A549 (cell line): ENCODE data around the gene PDE1C. TPM values are rescaled to one million over a fixed set of nuclear protein-coding genes. Genes with fewer than 3 reads are reported as not detected.

Experiments
- ATAC-seq, 2 experiments: fragments of 200-7000 bp in 1 of 2; fragments of >200 bp in 1 of 2; cut with Nextera tagmentation in 1 of 2; cut with Tn5 transposase in 1 of 2; 3 replicates each; pipeline versions ENCODE4 v1.8.0 to v1.9.1; 2018 to 2020; ENCODE audit warnings: mild to moderate bottlenecking in 1 of 2, moderate library complexity in 1 of 2
- CTCF ChIA-PET: fragments of 300-600 bp; sonication (Branson Sonifier 250); formaldehyde crosslinking; extraction: SDS; loops from one replicate; lab custom pipeline; 2021; ENCODE audit warnings: antibody characterized with exemption, inconsistent platforms; lab: Yijun Ruan, JAX
- POLR2A ChIA-PET: fragments of 350-600 bp; formaldehyde crosslinking; extraction: SDS; loops from one replicate; lab custom pipeline; 2021; ENCODE audit warnings: antibody characterized with exemption, inconsistent platforms; lab: Yijun Ruan, JAX
- DNase-seq, 2 experiments: peaks; one replicate each; pipeline versions ENCODE4 v3.0.0 to v3.0.0-alpha.2; 2011 to 2016; ENCODE audit warnings: low read depth in 1 of 2, low spot score in 1 of 2
- FAIRE-seq: peaks from 2 replicates; lab custom pipeline; 2011; peaks lifted over from hg19 to GRCh38; lab: Jason Lieb, UNC
- H3K27ac ChIP-seq, 2 experiments: fragments of >200 bp; sonication (Bioruptor Twin); formaldehyde crosslinking; 3 replicates each; pipeline ENCODE4 v1.5.1; 2016 to 2017
- H3K4me1 ChIP-seq: fragments of >200 bp; sonication (Bioruptor Twin); formaldehyde crosslinking; 3 replicates; pipeline ENCODE4 v1.6.1; 2016
- H3K4me2 ChIP-seq: fragments of >200 bp; sonication (Bioruptor Twin); formaldehyde crosslinking; 3 replicates; pipeline ENCODE4 v1.6.1; 2016
- H3K4me3 ChIP-seq: fragments of >200 bp; sonication (Bioruptor Twin); formaldehyde crosslinking; 3 replicates; pipeline ENCODE4 v1.5.1; 2016
- H3K9me3 ChIP-seq: fragments of >200 bp; sonication (Bioruptor Twin); formaldehyde crosslinking; 3 replicates; pipeline ENCODE4 v1.6.1; 2016
- ATOH8 ChIP-seq: fragments of 250-450 bp; sonication (Bioruptor Pico); IDR thresholded peaks from 2 replicates; pipeline ENCODE4 v1.5.0; 2020; ENCODE audit warnings: low read depth, mild to moderate bottlenecking, moderate library complexity
- BHLHE40 ChIP-seq: IDR thresholded peaks from 2 replicates; pipeline ENCODE4 v1.6.1; 2012; ENCODE audit warnings: low read depth, low read length, inconsistent platforms
- CBX2 ChIP-seq: fragments of 200-600 bp; sonication (generic); IDR thresholded peaks from 2 replicates; pipeline ENCODE4 v1.6.1; 2016; ENCODE audit warnings: low read depth, mild to moderate bottlenecking, borderline replicate concordance
- CTCF ChIP-seq: fragments of >200 bp; sonication (Bioruptor Twin); formaldehyde crosslinking; IDR thresholded peaks from 3 replicates; pipeline ENCODE4 v1.5.1; 2016
- E2F6 ChIP-seq: IDR thresholded peaks from 2 replicates; pipeline ENCODE4 v1.6.1; 2012; ENCODE audit warnings: low read depth, borderline replicate concordance
- EP300 ChIP-seq, 2 experiments: fragments of >200 bp; sonication (Bioruptor Twin); formaldehyde crosslinking; IDR thresholded peaks; 2 replicates in 1 of 2; 3 replicates in 1 of 2; pipeline ENCODE4 v1.6.1; 2016 to 2017
- FOXS1 ChIP-seq: fragments of 250-450 bp; sonication (Bioruptor Pico); IDR thresholded peaks from 2 replicates; pipeline ENCODE4 v1.5.0; 2020; ENCODE audit warnings: mild to moderate bottlenecking, moderate library complexity
- HMGXB4 ChIP-seq: fragments of 250-450 bp; sonication (Bioruptor Pico); IDR thresholded peaks from 2 replicates; pipeline ENCODE4 v1.5.0; 2021; ENCODE audit warnings: mild to moderate bottlenecking, moderate library complexity, borderline replicate concordance
- HOXA7 ChIP-seq: fragments of 250-450 bp; sonication (Bioruptor Pico); IDR thresholded peaks from 2 replicates; pipeline ENCODE4 v1.5.0; 2020; ENCODE audit warnings: mild to moderate bottlenecking, moderate library complexity
- KDM1A ChIP-seq: fragments of 200-600 bp; sonication (generic); IDR thresholded peaks from 2 replicates; pipeline ENCODE4 v1.6.1; 2016; ENCODE audit warnings: low read depth, mild to moderate bottlenecking
- MAFK ChIP-seq: fragments of 450-650 bp; IDR thresholded peaks from 2 replicates; pipeline ENCODE4 v1.6.1; 2014; ENCODE audit not compliant: partially characterized antibody
- MAX ChIP-seq: IDR thresholded peaks from 2 replicates; pipeline ENCODE4 v1.6.1; 2012
- PBX3 ChIP-seq: IDR thresholded peaks from 2 replicates; pipeline ENCODE4 v1.6.1; 2012
- PHF8 ChIP-seq: fragments of 200-600 bp; sonication (generic); IDR thresholded peaks from 2 replicates; pipeline ENCODE4 v1.6.1; 2016; ENCODE audit warnings: low read depth, mild to moderate bottlenecking, antibody characterized with exemption, moderate library complexity, borderline replicate concordance
- RARB ChIP-seq: fragments of 250-450 bp; sonication (Bioruptor Pico); IDR thresholded peaks from 2 replicates; pipeline ENCODE4 v1.8.0; 2021; ENCODE audit warnings: mild to moderate bottlenecking, moderate library complexity
- RFX5 ChIP-seq: fragments of 450-650 bp; IDR thresholded peaks from 2 replicates; pipeline ENCODE4 v1.7.1; 2014; ENCODE audit warnings: antibody characterized with exemption, mild to moderate bottlenecking, moderate library complexity
- RNF2 ChIP-seq: fragments of 200-600 bp; sonication (generic); IDR thresholded peaks from 2 replicates; pipeline ENCODE4 v1.6.1; 2016; ENCODE audit warnings: low read depth, mild to moderate bottlenecking, antibody characterized with exemption, moderate library complexity, borderline replicate concordance
- SMC3 ChIP-seq: fragments of >200 bp; sonication (Bioruptor Twin); formaldehyde crosslinking; IDR thresholded peaks from 3 replicates; pipeline ENCODE4 v1.6.1; 2018; ENCODE audit warnings: inconsistent platforms
- USF2 ChIP-seq: fragments of 450-650 bp; IDR thresholded peaks from 2 replicates; pipeline ENCODE4 v1.6.1; 2014; ENCODE audit warnings: antibody characterized with exemption
- ZFP36 ChIP-seq: fragments of 450-650 bp; IDR thresholded peaks from 2 replicates; pipeline ENCODE4 v1.6.1; 2014; ENCODE audit warnings: borderline replicate concordance; ENCODE audit not compliant: partially characterized antibody
- ZSCAN20 ChIP-seq: fragments of 250-450 bp; sonication (Bioruptor Pico); IDR thresholded peaks from 2 replicates; pipeline ENCODE4 v1.8.0; 2022; ENCODE audit warnings: mild to moderate bottlenecking, moderate library complexity
- WGBS: methylation state at CpG from one replicate; pipeline ENCODE4 v1.1.6; 2017; ENCODE audit errors: missing lambda C conversion rate; 5-methylcytosine and 5-hydroxymethylcytosine counted together
- polyA plus RNA-seq, 4 experiments: library from polyadenylated mRNA; depleted of rRNA in 3 of 4; stranded (reverse); fragments of >200 nt; fragmentation: RNase III in 1 of 4; extraction: RNeasy Plus Mini Kit Qiagen cat#74134 plus additional on column Dnase treatment in 1 of 4; gene quantifications; 2 replicates in 3 of 4; 3 replicates in 1 of 4; pipeline ENCODE4 v1.2.3, GENCODE V29; 2011 to 2017

PDE1C gene
- polyA plus RNA-seq, 2 of the 4 experiments (the other 2 are of a cell fraction), result 8.0 to 11.0 TPM

- CTCF ChIA-PET, result interaction anchor here (1.1 kb wide), 1 partner anchor 9 kb away, joined by 3 read pairs; no protein-coding TSS in a partner anchor
- no peak for ATAC-seq
- Histone ChIP-seq H3K4me1 (no peaks in the 10 kb centered on the region), H3K27ac (no peak overlapping the region), H3K4me2 (no peak overlapping the region), H3K9me3 (no peaks in the 10 kb centered on the region), H3K4me3 (no peak overlapping the region)
- TF ChIP-seq MAFK (no peak), PBX3 (0 out of 2 replicates have a peak, but pooled peaks have one; percentile 14), FOXS1 (CRISPR knock-in tag) (no peak)
- WGBS, result 81% methylated on average over 2 of the region's 2 CpGs
- FAIRE-seq, result no peak
- POLR2A ChIA-PET, result no interaction called here
- DNase-seq, result no peak
Observed at GRCh38 chr7:31851119-31851518, 219.1 kb downstream of the PDE1C start.

- no peak overlapping the region for H3K27ac ChIP-seq
- TF ChIP-seq RFX5 (no peak), SMC3 (no peak), BHLHE40 (no peak), E2F6 (no peak), HOXA7 (no peak), EP300 (IDR thresholded peaks at IDR 0.05) (no peak), ZSCAN20 (CRISPR knock-in tag) (no peak), ZFP36 (no peak)
- FAIRE-seq, result no peak
- H3K4me1 ChIP-seq, result no peaks in the 10 kb centered on the region
- ChIA-PET POLR2A (no interaction called here), CTCF (interaction anchor here (0.6 to 1.1 kb wide), 3 partner anchors 8 to 69 kb away, joined by 3 read pairs; no protein-coding TSS in a partner anchor)
- 89% methylated on average over 4 of the region's 4 CpGs for WGBS
- no peak overlapping the region for H3K4me2 ChIP-seq
- no peak for ATAC-seq
- H3K9me3 ChIP-seq, result peaks cover under 1% of the 10 kb centered on the region
- H3K4me3 ChIP-seq, result no peak overlapping the region
- DNase-seq, result no peak
Observed at GRCh38 chr7:31850601-31851000, 219.6 kb downstream of the PDE1C start.

GRCh38 chr7:31850066-31850465 lies 220.1 kb downstream of the PDE1C start:
- no peaks in the 10 kb centered on the region for H3K4me1 ChIP-seq
- DNase-seq (no peak), FAIRE-seq (no peak), ATAC-seq (no peak)
- H3K27ac ChIP-seq, result no peak overlapping the region
- ChIA-PET CTCF (interaction anchor here (0.6 to 1.1 kb wide), 3 partner anchors 8 to 70 kb away, joined by 3 read pairs; no protein-coding TSS in a partner anchor), POLR2A (no interaction called here)
- peaks cover 6% of the 10 kb centered on the region for H3K9me3 ChIP-seq
- no peak overlapping the region for H3K4me3 ChIP-seq
- TF ChIP-seq MAX, result no peak
- TF ChIP-seq KDM1A, result no peak
- TF ChIP-seq HMGXB4, result no peak
- WGBS, result 82% methylated on average over 5 of the region's 5 CpGs
- H3K4me2 ChIP-seq, result no peak overlapping the region

- no peak for ATAC-seq
Observed at GRCh38 chr7:31835471-31835870, 234.7 kb downstream of the PDE1C start.

More at GRCh38 chr7:31835471-31835870, 234.7 kb downstream of the PDE1C start:
- ChIA-PET POLR2A (no interaction called here), CTCF (interaction anchor here (1.3 kb wide), 1 partner anchor 10 kb away, joined by 5 read pairs; no protein-coding TSS in a partner anchor)
- Histone ChIP-seq H3K4me2 (no peak overlapping the region), H3K4me1 (peaks cover 3% of the 10 kb centered on the region; the same call in 1 of the 3 replicates), H3K9me3 (no peaks in the 10 kb centered on the region), H3K4me3 (no peak overlapping the region), H3K27ac (no peak overlapping the region)
- no peak for TF ChIP-seq ATOH8 (CRISPR knock-in tag)
- no peak for TF ChIP-seq CBX2
- TF ChIP-seq USF2, result no peak
- TF ChIP-seq PHF8, result no peak
- TF ChIP-seq FOXS1 (CRISPR knock-in tag), result no peak
- no peak for TF ChIP-seq CTCF
- no peak for TF ChIP-seq RNF2
- TF ChIP-seq RARB (CRISPR knock-in tag), result no peak
- WGBS, result 94% methylated on average over 4 of the region's 4 CpGs
- DNase-seq (no peak), FAIRE-seq (no peak)
